Effector CD4-positive, alpha-beta T cell (primary cell): Measurements from ENCODE around the gene TM2D1.
"Not testable (repeated sequence)": the region's sequence is repeated elsewhere in the genome, so short reads cannot be mapped to it uniquely, and the experiment has no call there.

Experiments
- DNase-seq: peaks from one replicate; pipeline ENCODE4 v3.0.0-alpha.2; 2020
- total RNA-seq: gene quantifications from one replicate; lab custom pipeline; 2026; lab: John Stamatoyannopoulos, UW

TM2D1 gene
- total RNA-seq: 17.4 reads per million, percentile 44 among the genes with 10 or more reads in this experiment

DNA sequence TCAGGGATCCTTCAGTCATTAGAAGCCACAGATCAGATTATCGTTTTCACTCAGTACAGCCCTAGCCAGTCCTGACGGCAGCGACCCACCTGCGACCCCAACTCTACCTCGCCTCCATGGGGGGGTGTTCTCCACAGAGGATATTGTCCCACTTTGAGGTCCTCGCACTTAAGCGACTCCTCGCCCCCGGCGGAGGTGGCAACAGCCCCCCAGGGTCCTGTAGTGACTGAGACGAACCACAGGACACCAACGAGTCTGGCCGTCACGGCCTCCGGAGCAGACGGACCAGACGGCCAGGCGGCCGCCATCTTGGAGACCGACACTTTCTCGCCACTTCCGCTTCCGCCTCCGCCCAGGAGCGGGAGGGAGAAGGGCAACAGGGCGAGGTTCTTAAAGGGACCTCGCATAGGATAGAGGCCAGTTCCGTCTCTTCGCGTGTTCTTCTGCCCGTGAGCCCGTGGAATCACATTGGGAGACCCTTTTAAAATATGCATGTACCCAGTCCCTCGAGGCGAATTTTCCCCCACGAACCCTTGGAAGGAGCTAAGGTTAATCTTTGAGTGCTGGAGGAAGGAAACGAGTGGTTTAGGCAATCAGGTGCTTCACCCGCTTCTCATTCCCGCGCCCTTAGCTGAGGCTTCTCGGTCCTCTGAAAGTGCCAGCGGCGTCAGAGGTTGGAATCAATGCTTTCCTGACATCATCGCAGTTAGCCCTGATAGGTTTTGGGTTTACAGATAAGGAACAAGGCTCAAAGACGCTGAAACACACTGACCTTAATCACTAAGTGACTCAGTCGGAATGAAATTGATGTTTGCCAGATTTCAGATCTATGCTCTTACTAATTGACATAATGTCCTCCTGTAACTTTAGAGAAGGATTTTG lies at the start of gene TM2D1:
Gene TM2D1 (minus strand): TSS at position 329 of the 882 bp plus-strand sequence. CDS start 21 bp downstream, at position 308.
- peak; percentile 79 for DNase-seq

- no peak for DNase-seq
Observed at GRCh38 chr1:61770131-61770530, 45.2 kb upstream of the TM2D1 start.

- no peak for DNase-seq
Observed at GRCh38 chr1:61757950-61758349, 33.0 kb upstream of the TM2D1 start.

- no peak for DNase-seq
Observed at GRCh38 chr1:61756773-61757172, 31.8 kb upstream of the TM2D1 start.

GRCh38 chr1:61754545-61754944 lies 29.6 kb upstream of the TM2D1 start:
- no peak for DNase-seq

- DNase-seq: no peak
Observed at GRCh38 chr1:61753998-61754508, 29.1 kb upstream of the TM2D1 start.

DNA sequence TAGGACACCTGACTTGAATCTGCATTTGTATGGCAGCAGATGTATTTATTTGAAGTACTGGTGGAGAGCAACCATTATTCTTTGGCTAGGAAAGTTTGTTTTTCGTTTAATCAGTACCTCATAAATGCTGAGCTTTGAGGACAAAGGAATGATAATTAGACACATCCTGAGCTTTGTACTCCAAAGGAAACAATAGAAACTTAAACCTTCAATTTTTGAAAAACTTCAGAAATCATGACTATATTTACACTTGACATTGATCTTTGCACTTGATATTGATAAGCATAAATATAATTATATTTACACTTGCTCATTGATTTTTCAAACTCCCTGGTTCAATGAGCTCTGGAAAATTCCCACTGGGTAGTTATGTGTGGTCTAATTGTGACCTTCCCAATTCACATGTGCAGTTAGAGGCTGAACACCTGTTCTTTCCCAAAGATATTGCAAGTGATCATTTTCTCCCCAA lies 28.0 kb upstream of the TM2D1 start:
- no peak for DNase-seq

GRCh38 chr1:61749574-61749973 lies 24.6 kb upstream of the TM2D1 start:
- no peak for DNase-seq

GRCh38 chr1:61748566-61748965 lies 23.6 kb upstream of the TM2D1 start:
- no peak for DNase-seq

DNA sequence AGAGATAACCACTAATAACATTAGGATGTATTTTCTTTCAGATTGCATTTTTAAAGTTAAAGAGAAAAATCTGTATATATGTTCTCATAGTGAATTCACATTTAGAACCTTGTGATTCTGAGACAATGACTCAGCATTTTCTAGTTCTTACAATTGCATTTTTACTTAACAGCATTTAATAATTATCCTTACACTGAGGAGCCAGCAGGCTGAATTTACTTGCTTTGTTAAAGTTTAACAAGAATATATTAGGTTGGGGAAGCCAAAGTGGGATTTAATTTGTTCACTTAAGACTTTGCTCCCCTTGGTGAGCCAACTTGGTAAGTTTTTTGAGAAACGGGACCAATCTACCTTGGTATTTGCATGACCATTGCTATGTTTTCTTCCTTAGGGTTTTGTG lies 21.9 kb upstream of the TM2D1 start:
- DNase-seq: no peak

DNA sequence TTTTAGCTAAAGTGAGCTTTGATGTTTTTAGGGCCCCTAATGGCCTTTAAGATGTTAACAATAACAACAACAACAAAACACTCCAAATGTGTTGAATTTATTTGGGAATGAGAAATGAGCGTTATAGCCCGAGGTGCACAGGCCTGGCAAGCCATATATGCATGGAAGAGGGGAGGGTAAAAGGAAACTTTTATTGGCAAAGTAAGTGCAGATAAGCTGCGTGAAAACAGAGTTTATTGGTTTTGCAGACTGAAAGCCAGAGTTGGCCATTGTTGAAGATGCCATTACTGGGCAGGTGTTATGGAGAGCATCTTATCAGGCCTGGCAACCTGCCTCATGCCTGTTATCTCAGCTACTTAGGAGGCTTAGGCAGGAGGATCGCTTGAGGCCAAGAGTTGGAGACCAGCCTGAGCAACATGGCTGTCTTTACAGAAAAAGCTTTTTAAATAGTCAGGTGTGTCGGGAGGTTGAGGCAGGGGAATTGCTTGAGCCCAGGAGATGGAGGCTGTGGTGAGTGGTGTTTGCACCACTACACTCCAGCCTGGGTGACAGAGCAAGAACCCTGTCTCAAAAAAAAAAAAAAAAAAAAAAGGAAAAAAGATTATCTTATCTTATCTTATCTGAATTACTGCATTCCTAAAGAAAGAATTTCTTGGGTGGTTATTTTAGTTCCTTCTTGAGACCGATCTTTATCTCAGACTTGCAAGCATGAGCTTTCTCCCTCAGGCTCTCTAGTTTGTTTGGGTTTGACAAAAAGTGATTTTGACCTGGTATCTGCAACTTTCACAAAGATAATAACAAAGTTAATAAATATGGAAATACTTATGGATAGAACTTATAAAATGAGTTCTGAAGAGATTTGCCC lies 19.0 kb upstream of the TM2D1 start:
- DNase-seq: no peak

- DNase-seq: no peak
Observed at GRCh38 chr1:61743431-61743705, 18.4 kb upstream of the TM2D1 start.

DNA sequence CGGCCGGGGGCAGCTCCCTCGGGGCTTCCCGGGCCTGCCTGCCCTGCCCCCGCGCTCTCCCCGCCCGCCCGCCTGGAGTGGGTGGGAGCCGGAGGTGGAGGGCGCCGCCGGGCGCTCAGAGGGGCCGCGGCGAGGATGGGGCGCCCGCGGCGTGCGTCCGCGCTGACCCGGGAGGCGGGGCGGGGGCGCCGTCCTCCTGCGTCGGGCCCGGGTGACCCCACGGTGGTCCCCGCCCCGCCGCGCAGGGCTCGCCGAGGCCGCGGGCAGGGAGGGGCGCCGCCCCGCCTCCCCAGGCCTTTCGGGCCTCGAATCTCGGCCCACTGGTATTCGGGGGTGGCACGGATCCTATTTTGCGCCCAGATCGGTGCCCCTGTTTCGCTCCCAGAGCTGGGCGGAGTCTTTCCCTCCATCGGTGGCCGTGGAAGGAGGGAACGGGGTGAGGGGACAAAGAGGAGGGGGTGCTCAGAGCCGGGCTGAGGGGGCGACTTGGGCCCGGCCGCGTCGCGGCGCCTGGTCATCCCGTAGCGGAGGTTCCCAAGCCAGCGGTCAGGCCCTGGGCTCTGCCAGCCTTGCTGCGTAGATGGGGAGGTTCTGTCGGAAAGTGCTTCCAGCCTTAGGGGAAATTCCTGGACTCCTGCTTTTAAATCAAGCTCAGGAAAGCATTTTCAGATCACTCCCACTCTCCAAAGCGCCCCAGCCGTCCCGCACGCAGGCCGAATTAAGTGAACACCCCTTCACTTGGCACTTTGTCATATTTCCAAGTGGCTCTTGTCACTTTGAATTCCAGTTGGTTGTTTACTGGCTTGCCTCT lies 17.9 kb upstream of the TM2D1 start:
- DNase-seq: no peak

- peak; percentile 49 for DNase-seq
Observed at GRCh38 chr1:61741711-61742619, 17.0 kb upstream of the TM2D1 start, which contains the start of gene PATJ. TSS of gene PATJ (plus strand) at chr1:61742480. CDS start at chr1:61762893, 20,413 bp downstream.

DNA sequence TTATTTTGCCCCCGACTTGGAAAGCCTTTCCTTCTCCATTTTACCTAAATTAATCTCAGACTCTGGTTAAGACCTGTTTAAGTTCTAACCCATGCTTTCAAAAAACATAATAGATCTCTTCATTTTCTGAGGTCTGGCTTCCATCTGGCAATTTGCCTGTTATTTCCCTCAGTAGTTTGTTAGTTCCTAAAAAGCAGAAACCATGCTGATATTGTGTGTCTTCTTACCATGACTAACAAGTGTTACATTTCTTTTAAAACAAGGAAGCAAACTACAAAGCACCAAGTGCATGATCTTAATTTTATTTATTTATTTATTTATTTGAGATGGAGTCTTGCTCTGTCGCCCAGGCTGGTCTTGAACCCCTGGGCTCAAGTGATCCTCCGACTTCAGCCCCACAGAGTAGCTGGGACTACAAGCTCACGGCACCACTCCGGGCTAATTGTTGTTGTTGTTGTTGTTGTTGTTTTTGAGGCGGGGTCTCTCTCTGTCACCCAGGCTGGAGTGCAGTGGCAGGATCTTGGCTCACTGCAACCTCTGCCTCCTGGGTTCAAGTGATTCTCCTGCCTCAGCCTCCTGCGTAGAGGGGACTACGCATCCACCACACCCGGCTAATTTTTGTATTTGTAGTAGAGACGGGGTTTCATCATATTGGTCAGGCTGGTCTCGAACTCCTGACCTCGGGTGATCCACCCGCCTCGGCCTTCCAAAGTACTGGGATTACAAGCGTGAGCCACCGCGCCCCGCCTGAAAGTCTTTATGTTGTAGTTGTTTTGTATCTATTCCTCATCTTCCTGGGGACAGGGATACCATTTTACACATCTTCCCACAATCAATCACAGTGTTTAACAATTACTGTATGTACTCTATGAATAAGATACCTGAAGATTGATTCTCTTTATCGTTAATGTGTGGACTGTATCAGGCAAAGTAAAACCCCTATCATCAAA lies 16.1 kb upstream of the TM2D1 start:
- no peak for DNase-seq

DNA sequence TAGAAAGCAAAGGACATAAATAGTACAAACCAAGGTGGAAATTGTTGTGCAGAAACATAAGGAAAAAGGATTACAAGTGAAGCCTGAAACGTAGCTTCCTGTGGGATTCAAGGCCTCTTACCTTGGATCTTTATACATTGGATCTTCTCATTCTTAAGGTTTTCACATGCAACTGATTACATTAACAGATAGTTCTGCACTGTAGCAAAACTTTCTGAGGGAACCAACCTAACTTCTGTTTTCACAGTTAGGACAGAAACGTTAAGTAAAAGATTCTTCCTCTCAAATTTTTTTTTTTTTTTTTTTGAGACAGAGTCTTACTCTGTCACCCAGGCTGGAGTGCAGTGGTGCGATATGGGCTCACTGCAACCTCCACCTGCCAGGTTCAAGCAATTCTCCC lies 7.8 kb upstream of the TM2D1 start:
- no peak for DNase-seq

DNA sequence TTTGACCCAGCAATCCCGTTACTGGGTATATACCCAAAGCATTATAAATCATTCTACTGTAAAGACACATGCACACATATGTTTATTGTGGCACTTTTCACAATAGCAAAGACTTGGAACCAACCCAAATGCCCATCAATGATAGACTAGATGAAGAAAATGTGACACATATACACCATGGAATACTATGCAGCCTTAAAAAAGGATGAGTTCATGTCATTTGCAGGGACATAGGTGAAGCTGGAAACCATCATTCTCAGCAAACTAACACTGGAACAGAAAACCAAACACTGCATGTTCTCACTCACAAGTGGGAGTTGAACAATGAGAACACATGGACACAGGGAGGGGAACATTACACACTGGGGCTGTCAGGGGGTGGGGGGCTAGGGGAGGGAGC lies 5.7 kb upstream of the TM2D1 start:
- not testable (repeated sequence) for DNase-seq

DNA sequence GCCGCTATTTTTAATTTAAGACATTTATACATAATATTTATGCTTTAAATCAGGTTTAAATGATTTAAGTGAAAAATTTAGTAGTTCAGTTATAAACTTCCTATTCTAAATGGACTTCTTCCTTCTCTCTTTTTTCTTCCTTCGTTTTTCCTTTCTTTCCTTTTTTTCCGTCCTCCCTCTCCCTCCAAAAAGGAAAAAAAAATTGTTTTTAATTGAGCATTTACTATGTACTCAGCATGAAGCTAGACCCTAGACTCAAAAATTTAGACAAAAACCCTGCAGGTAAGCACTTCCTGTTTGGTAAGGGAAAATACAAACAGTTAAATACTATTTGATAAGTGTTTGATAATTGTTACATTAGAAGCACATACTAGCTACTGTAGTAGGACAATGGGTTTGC lies 2.6 kb upstream of the TM2D1 start:
- DNase-seq: no peak

- no peak for DNase-seq
Observed at GRCh38 chr1:61724506-61724812, 482 bp downstream of the TM2D1 start.

GRCh38 chr1:61718996-61719663 lies 5.8 kb downstream of the TM2D1 start:
- not testable (repeated sequence) for DNase-seq
